AG20443 (cell line): ENCODE data around the gene CASTOR1.

ENCODE experiments used
- DNase-seq: peaks from one replicate; pipeline ENCODE4 v3.0.0; 2012; ENCODE audit warnings: low spot score, mixed read lengths

The CASTOR1 gene

GRCh38 chr22:30244641-30245040 lies 44.7 kb downstream of the CASTOR1 start:
- DNase-seq = no peak

GRCh38 chr22:30244066-30244465 lies 45.2 kb downstream of the CASTOR1 start:
- DNase-seq = no peak

GRCh38 chr22:30243661-30244060 lies 45.6 kb downstream of the CASTOR1 start:
- DNase-seq = no peak

GRCh38 chr22:30241576-30242371 lies 47.5 kb downstream of the CASTOR1 start:
- no peak for DNase-seq

- DNase-seq = no peak
Observed at GRCh38 chr22:30240541-30241417, 48.5 kb downstream of the CASTOR1 start.

- no peak for DNase-seq
Observed at GRCh38 chr22:30239488-30240405, 49.6 kb downstream of the CASTOR1 start.

- peak; percentile 64 for DNase-seq
Observed at GRCh38 chr22:30238661-30239487, 50.4 kb downstream of the CASTOR1 start.

GRCh38 chr22:30238136-30238535 lies 51.2 kb downstream of the CASTOR1 start:
- DNase-seq = no peak

GRCh38 chr22:30236875-30237274 lies 52.4 kb downstream of the CASTOR1 start:
- no peak for DNase-seq

GRCh38 chr22:30235687-30236170 lies 53.6 kb downstream of the CASTOR1 start:
- DNase-seq = peak; percentile 73
